Activated naive CD4-positive, alpha-beta T cell treated with Interleukin-2 at 50 U/mL for 16 hours (primary cell): Measurements from ENCODE around the gene ZNF628.

Experiments
- DNase-seq: peaks from one replicate; pipeline ENCODE4 v3.0.0-alpha.2; 2020

ZNF628 gene

DNA sequence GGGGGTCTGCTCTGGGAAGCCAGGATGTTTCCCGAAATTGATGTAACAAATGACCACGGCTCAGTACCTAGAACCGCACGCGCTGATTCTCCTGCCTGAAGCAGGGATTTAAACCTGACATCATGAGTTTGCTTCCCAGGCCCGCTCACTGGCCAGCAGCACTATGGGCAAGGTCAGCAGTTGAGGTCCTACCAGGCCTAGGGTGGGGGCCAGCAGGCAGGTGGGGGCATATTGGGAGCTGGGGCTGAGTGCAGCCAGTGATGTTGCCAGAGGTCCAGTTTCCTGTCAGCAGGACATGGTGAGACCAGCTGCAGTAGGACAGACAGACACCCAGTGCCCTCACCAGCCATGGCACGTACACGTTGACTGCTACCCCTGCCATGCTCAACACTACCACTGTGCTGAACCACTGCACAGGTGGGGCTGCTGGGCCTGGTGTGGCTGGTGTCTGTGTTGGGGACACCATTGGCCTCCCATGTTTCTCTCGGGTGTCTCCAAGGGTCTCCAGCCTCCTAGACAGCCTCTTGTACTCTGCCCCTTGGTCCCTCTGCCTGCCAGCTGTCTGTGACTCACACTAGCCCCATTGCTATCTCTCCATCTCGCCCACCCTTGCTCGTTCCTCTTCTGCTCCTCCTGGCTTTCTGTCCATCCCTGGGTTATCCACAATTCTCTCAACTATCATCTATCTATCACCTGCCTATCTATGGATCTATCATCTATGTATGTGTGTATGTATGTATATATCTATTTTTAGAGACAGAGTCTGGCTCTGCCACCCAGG lies 10.8 kb upstream of the ZNF628 start:
- no peak for DNase-seq

- no peak for DNase-seq
Measured at GRCh38 chr19:55466241-55466614, 10.2 kb upstream of the ZNF628 start.

DNA sequence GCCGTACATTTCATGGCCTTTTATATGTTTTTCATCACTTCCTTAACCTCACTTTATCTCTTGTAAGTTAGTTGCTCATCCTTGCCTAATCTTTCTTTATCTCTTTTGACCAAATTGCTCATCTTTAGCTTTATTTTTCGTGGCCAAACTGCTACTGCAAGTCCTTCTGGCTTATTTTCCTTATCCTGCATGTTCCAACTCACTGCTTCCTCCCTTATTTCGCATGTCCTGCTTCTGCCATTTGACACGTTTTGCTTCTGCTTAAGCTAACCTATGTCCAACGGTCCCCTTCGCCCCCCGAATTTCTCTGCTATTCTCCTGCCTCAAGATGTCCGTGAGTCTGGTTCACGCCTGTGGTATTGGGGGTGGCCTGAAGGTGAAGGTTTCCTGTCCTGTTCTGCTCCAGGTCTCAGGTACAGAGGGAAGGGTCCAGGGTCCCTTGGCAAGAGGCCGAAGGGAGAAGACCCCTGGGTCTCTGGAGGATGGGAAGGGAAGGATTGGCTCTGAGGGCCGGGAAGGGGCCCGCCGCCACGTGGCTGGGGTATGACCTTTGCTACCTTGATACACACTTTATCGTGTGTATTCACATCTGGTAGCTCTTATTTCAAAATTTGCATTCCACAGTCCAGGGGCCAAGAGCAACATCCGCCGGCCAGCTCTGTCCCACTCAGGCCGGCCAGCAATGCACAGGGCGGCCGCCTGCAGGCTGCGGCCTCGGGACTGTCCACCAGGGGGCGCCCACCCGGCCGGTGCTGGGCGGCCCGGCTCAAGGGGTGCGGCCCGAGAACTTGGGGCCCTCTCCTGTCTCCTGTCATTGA lies 9.0 kb upstream of the ZNF628 start:
- peak; percentile 73 for DNase-seq

GRCh38 chr19:55468054-55468393 lies 8.4 kb upstream of the ZNF628 start:
- no peak for DNase-seq

DNA sequence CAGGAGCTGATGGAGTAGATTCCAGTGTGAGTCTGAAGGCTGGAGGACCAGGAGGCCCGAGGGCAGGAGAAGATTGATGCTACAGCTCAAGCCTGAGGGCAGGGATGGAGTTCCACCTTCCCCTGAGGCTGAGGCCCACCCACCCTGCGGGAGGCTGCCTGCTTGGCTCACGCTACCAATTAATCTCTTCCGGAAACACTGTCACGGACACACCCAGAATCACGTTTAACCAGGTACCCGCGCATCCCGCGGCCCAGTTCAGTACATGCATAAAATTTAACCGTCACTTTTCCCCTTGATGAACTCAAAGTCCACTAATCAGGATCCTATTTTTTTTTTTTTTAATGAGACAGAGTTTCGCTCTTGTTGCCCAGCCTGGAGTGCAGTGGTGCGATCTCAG lies 5.2 kb upstream of the ZNF628 start:
- DNase-seq = no peak

GRCh38 chr19:55472463-55472862 lies 4.0 kb upstream of the ZNF628 start:
- DNase-seq = no peak

- no peak for DNase-seq
Measured at GRCh38 chr19:55473225-55474012, 3.0 kb upstream of the ZNF628 start.

DNA sequence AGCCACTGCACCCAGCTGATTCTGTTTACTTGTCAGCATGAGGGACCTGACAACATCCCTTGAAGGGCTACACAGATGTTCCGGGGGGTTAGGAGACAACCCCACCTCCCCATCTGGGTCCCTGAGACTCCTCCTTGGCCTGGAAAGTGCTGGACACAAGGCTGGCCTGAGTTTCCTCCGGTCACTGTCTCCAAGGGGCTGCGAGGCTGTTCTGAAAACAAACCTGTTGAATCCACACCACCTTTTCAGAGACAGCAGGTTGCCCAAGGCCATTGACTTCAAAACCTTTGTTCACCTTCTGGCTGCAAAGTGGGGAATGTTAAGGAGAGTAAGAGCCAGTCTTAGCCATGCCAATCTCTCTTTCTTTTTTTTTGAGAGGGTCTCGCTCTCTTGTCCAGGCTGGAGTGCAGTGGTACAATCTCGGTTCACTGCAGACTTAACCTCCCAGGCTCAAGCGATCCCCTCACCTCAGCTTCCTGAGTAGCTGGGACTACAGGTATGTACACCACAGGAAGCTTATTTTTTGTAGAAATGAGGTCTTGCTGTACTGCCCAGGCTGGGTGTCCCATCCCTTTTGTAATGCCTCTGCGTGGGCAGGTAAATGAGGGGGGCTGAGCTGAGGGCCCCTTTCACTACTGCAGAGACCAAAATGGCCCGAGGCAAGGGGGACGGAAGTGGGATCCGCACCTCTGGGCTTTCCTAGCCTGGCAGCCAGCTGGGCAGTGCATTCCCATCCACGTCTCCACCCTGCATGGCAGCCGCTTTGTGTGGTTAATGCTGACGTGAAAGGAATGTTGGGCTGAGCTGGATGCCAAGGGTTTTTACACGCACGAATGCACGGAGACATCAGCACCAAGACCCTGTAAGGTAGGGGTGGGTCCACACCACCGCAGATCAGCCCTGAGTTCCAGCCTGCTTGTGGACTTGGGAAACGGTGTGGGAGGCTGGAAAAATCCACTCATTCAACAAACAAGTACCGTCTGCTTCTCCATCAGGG lies 1.9 kb upstream of the ZNF628 start:
- no peak for DNase-seq

DNA sequence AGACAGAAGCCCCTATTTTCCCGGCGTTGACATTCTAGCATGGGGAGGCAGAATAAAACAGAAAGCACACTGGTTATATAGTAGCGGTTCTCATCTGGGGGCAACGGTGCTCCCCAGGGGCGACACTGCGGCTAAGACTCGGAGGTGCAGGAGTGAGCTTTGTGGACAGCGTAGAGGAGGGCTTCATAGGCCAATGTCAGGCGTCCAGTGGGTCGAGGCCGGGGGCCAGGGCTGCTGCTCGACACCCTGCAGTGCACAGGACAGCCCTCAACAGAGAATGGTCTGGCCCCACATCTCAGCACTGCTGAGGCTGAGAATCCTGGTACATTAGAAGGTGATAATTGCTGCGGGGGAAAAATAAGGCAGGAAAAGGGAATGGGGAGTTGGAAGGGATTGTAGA lies 1.5 kb downstream of the ZNF628 start:
- no peak for DNase-seq

- no peak for DNase-seq
Measured at GRCh38 chr19:55478364-55478763, 1.9 kb downstream of the ZNF628 start.

GRCh38 chr19:55479045-55479444 lies 2.6 kb downstream of the ZNF628 start:
- no peak for DNase-seq

- no peak for DNase-seq
Measured at GRCh38 chr19:55479451-55480230, 3.2 kb downstream of the ZNF628 start.

GRCh38 chr19:55481148-55481793 lies 4.9 kb downstream of the ZNF628 start:
- DNase-seq = no peak

DNA sequence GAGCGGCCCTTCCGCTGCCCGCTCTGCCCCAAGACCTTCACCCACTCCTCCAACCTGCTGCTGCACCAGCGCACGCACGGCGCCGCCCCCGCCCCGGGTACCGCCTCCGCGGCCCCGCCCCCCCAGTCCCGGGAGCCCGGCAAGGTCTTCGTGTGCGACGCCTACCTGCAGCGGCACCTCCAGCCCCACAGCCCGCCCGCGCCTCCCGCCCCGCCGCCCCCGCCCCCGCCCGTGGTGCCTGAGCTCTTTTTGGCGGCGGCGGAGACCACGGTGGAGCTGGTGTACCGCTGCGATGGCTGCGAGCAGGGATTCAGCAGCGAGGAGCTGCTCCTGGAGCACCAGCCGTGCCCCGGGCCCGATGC lies 5.4 kb downstream of the ZNF628 start:
- no peak for DNase-seq

DNA sequence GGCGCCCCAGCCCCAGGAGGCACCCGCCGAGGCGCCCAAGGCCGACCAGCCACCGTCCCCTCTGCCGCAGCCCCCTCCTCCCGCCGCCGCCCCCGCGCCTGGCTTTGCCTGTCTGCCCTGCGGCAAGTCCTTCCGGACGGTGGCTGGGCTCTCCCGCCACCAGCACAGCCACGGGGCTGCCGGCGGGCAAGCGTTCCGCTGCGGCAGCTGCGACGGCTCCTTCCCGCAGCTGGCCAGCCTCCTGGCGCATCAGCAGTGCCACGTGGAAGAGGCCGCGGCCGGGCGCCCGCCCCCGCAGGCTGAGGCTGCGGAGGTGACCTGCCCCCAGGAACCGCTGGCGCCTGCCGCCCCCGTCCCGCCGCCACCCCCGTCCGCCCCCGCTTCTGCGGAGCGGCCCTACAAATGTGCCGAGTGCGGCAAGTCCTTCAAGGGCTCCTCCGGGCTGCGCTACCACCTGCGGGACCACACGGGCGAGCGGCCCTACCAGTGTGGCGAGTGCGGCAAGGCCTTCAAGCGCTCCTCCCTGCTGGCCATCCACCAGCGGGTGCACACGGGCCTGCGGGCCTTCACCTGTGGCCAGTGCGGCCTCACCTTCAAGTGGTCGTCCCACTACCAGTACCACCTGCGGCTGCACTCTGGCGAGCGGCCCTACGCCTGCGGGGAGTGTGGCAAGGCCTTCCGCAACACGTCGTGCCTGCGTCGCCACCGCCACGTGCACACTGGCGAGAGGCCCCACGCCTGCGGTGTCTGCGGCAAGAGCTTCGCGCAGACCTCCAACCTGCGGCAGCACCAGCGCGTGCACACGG lies 5.9 kb downstream of the ZNF628 start:
- DNase-seq = no peak

DNA sequence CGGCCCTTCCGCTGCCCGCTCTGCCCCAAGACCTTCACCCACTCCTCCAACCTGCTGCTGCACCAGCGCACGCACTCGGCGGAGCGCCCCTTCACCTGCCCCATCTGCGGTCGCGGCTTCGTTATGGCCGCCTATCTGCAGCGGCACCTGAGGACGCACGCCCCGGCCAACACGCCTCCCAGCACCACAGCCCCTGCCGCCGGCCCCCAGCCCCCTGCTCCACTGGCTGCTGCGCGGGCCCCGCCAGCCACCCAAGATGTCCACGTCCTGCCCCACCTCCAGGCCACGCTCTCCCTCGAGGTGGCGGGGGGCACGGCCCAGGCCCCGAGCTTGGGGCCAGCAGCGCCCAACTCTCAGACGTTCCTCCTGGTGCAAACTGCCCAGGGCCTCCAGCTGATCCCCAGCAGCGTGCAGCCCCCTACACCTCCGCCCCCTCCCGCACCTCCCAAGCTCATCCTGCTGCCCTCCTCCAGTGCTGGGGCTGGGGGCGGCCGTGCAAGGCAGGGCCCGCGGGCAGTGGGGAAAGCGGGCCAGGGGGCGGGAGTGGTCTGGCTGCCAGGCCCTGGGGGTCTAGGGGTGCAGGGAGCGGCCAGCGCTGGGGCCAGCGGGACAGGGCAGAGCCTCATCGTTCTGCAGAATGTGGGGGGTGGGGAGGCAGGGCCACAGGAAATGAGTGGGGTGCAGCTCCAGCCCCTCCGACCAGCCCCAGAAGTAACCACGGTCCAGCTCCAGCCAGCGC lies 6.7 kb downstream of the ZNF628 start:
- DNase-seq = no peak

DNA sequence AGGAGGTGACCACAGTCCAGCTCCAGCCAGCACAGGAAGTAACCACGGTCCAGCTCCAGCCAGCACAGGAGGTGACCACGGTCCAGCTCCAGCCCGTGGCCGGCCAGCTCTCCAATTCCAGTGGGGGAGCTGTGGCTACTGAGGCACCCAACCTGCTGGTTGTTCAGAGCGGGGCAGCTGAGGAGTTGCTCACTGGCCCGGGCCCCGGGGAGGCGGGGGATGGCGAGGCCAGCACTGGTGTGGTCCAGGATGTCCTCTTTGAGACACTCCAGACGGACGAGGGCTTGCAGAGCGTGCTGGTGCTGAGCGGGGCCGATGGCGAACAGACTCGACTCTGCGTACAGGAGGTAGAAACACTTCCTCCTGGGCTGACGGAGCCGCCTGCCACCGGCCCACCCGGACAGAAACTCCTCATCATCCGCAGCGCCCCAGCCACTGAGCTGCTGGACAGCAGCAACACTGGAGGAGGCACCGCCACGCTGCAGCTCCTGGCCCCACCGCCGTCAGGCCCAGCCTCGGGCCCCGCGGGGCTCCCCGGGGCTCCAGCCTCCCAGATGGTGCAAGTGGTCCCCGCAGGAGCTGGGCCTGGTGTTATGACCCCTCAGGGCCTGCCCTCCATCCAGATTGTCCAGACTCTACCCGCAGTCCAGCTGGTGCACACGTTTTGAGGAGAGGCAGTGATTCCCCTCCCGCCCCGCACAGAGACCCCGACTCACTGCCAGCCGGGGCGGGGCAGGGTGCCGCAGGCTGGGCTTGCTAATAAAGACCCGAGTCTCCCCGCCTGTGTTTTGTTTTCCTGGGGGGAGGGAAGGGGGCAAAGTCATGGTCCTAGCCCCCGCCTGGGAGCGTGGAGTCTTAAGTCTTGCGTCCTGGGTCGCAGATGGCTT lies 7.5 kb downstream of the ZNF628 start:
- DNase-seq = no peak
